SU-DHL-6 (cell line): ENCODE results near the gene ICAM4.

ENCODE experiments used
- EZH2phosphoT487 ChIP-seq: fragments of 200-600 bp; sonication (generic), shearing (Covaris generic); conservative IDR thresholded peaks from 2 replicates; pipeline ENCODE4 v1.6.1; 2018; ENCODE audit warnings: mild to moderate bottlenecking, antibody characterized with exemption, low read length, moderate library complexity, mixed read lengths
- TF ChIP-seq, protein P1 (sequence below): fragments of 200-600 bp; sonication (generic); IDR thresholded peaks from one replicate; pipeline ENCODE4 v1.5.1; 2017; ENCODE audit warnings: antibody characterized with exemption, mild to moderate bottlenecking, low read length, moderate library complexity; ENCODE audit not compliant: insufficient read depth, poor library complexity, severe bottlenecking

DNA sequence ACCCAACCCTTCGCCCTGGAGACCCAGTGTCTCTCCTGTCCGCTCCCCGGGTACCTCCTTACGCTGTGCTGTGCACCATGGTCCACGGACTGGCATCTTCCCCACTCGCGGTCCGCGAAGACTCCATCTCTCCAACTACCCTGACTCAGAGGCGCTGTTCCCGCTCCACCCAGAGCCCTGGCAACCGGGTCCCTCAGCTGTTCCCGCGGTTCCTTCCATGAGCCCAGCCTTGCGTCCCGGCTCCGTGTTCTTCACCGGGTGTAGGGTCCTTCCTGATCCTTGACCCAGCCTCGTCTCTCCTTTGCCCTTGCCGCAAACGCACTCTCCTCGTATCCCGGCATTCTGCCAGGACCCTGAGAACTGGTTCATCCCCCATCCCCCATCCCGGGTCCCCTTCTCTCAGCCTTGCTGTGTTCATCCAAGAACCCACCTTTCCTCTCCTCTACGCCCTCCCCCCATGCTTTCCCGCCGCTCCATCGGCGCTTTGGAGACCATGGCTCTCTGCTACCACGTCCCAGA is 3.7 kb downstream of the ICAM4 start:
- TF ChIP-seq, protein P1, sequence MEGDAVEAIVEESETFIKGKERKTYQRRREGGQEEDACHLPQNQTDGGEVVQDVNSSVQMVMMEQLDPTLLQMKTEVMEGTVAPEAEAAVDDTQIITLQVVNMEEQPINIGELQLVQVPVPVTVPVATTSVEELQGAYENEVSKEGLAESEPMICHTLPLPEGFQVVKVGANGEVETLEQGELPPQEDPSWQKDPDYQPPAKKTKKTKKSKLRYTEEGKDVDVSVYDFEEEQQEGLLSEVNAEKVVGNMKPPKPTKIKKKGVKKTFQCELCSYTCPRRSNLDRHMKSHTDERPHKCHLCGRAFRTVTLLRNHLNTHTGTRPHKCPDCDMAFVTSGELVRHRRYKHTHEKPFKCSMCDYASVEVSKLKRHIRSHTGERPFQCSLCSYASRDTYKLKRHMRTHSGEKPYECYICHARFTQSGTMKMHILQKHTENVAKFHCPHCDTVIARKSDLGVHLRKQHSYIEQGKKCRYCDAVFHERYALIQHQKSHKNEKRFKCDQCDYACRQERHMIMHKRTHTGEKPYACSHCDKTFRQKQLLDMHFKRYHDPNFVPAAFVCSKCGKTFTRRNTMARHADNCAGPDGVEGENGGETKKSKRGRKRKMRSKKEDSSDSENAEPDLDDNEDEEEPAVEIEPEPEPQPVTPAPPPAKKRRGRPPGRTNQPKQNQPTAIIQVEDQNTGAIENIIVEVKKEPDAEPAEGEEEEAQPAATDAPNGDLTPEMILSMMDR, result no peak
- no peak for TF ChIP-seq EZH2phosphoT487
